Activated CD4-positive, alpha-beta T cell treated with anti-CD3 and anti-CD28 coated beads, Interleukin-2, amount 50 U/mL, for 24 hours (primary cell): ENCODE measurements around the gene PRKAB1.

Experiments
- DNase-seq, 2 donors: peaks; one replicate each; pipeline ENCODE4 v3.0.0-alpha.2; 2020; ENCODE audit warnings: low read depth in 1 of 2, low spot score in 1 of 2

Gene PRKAB1

DNA sequence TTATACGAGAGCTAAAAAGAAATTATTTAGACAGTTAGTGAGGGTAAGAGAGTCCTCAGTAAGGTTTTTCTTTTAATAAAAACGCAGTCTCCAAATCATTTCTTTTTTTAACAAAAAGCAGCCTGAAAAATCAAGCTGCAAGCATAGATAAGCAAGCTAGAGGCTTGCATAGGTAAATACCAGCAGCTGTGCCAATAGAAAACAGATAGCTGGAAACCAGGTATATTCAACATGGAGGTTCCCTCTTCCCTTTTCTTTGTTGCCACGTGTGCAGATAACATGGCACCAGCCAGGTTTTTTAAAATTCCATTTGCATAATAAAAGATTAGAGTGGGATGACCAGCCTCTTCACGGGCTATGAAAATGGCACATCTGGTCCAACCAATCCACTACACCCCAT lies 6.1 kb upstream of the PRKAB1 start:
- DNase-seq = no peak

DNA sequence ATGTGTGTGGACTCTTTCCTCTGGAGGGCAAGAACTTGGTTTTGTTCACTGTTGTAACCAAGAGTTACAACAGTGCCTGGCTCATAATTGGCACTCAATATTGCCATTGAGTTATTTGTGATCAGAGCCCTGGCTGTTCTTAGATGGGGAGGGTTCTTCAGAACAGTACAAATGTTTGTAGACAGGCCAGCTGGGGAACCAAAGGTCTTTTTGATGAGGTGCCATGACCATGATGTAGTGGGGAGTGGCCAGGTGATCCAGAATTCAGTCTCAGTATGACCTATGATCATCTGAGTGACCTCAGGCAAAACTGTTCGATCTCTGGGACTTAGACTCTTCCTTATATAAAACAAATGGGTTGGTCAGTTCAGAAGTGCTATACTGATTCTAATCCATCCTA lies 3.3 kb upstream of the PRKAB1 start:
- DNase-seq = no peak

GRCh38 chr12:119665164-119665929 lies 2.6 kb upstream of the PRKAB1 start:
- DNase-seq = no peak

- no peak for DNase-seq
These were observed 1.6 kb upstream of the PRKAB1 start for GRCh38 chr12:119666226-119666795.

GRCh38 chr12:119666900-119667576 lies 895 bp upstream of the PRKAB1 start:
- no peak for DNase-seq

DNA sequence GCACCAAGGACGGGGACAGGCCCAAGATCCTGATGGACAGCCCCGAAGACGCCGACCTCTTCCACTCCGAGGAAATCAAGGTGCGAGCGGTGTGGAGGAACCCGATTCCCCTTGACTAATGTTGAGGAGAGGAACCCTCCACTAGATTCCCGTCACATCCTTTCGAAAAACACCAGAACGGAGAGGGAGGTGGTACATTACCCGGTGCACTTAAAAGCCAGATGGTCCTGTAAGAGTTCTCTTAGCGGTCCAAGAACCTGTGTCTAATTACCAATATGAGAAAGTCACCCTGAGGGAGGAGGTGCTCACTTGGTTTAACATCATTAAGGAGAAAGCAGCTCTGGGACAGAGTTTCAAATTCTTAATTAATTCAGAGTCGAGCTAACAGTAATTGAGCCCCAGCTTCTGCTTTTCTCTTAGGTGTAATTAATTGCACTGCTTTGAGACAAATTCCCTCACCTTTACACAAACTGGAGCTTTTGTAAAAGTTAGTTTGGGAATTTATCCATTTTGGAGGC lies 450 bp downstream of the PRKAB1 start:
- no peak for DNase-seq

DNA sequence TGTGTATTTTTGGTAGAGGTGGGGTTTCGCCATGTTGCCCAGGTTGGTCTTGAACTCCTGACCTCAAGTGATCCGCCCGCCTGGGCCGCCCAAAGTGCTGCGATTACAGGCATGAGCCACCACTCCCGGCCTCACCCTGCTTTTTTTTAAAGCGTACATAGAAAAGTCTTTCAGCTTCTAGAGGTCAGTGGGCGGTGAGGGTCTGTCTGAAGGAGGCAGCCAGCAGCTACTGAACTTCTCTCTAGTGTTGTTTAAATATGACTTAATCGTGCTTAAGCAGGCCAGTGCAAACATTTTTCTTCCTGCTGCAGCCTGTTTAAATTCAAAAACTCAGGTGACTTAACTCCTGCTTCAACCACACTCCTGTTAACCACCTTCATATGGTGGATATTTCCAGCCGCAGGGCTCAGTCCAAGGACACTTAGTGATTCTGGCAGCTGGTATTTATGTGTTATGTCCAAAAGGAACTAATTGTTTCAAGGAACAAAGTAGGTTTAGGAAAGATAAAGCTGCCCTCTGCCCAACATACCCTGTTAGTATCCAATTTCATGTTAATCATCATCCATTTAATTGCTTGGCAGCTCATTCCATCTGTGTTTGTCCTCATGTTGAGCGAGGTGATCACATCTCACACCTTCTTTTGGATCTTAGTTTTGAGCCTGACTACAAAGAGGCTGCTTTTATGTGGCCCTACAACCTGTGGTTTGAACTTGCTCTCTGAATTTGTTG lies 2.0 kb downstream of the PRKAB1 start:
- no peak for DNase-seq

DNA sequence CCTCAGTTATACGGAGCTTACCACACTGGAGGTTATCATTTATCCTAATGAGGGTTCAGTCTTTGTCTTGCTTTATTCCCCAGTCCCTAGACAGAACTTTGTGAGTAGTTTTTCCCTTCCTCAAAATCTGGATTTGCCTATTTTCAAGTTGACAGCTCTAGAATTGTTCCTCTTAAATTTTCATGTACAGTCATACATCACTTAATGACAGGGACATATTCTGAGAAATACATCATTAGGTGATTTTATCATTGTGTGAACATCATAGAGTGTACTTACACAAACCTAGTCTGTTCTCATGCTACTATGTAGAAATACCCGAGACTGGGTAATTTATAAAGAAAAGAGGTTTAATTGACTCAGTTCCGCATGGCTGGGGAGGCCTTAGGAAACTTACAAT lies 3.1 kb downstream of the PRKAB1 start:
- no peak for DNase-seq

DNA sequence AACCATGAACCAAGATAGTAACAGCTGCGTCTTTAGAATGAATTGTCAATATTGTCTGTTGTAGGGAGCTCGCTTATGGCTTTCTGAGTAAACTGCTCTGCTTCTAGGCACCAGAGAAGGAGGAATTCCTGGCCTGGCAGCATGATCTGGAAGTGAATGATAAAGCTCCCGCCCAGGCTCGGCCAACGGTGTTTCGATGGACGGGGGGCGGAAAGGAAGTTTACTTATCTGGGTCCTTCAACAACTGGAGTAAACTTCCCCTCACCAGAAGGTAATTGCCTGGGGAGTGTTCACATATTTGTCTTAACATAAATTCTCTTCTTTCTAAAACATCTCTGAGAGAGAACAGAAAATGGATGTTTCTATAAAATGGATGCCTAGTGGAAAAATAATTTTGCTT lies 4.3 kb downstream of the PRKAB1 start:
- DNase-seq = no peak

DNA sequence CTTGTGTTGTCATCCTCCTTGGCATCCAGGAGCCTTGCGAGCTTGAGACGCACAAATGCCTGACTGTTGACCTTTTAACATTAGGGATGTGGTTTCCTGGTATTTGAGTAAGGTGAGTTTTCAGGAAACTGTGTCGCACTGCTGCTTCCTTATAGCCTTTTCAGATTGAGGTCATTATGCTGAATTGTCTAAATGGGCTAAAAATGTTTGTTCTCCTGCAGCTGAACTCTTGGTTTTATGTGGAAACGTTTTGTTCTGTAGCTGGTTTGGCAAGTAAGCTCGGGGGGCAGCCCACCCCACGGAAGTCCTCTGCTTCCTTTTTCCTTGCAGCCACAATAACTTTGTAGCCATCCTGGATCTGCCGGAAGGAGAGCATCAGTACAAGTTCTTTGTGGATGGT lies 5.7 kb downstream of the PRKAB1 start:
- no peak for DNase-seq

- no peak for DNase-seq
These were observed 6.6 kb downstream of the PRKAB1 start for GRCh38 chr12:119674560-119674959.

- DNase-seq = no peak
These were observed 8.1 kb downstream of the PRKAB1 start for GRCh38 chr12:119676022-119676421.

- DNase-seq = no peak
These were observed 8.6 kb downstream of the PRKAB1 start for GRCh38 chr12:119676573-119676972.

DNA sequence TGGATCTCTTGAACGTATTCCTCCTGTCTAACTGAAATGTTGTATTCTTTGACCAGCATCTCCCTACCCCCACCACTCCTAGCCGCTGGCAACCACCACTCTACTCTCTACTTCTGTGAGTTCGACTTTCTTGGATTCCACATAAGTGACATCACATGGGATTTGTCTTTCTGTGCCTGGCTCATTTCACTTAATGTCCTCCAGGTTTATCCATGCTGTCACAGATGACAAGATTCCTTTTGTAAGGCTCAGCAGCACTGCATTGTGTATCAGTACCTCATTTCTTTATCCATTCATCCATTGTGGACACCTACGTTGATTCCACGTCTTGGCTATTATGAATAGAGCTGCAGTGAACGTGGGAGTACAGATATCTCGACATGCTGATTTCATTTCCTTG lies 10.5 kb downstream of the PRKAB1 start:
- DNase-seq = no peak

DNA sequence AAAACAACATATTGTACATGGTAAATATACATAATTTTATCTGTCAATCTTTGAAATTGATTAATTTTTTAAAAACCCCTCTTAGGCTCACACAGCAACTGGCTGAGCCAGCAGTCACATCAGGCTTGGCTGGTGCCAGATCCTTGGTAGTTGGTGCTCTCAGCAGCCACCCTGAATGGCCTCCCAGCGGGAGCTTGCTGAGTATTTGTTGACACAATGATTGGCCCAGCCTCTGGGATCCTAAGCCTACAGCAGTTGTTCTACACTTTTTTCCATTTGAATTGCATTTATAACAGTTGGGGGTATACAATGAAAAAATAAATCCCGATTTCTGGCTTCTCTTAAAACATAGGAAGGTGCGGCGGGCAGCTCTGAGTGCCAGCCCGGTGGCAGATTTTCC lies 11.1 kb downstream of the PRKAB1 start:
- no peak for DNase-seq

- DNase-seq = no peak
These were observed 11.6 kb downstream of the PRKAB1 start for GRCh38 chr12:119679490-119679889.

DNA sequence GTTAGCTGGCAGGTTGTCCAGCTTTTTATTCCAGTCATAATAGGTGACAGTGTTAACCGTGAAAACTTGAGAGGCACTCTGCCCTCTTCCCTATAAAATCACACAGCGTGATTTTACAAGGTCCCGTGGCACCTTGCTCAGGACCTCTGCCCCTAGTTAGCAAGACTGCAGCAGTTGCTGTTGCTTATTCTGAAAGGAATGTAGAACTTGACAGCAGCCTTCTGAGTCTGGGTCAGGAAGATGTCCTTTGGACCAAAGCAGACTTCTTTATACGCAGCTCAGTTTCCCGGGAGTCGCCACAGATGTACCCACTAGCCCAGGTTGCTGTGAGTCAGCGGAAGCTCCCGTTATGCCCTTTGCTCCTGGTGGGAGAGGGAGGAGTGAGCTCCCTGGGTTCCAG lies 13.2 kb downstream of the PRKAB1 start:
- DNase-seq = no peak

- no peak for DNase-seq
These were observed 14.1 kb downstream of the PRKAB1 start for GRCh38 chr12:119681728-119682638.

DNA sequence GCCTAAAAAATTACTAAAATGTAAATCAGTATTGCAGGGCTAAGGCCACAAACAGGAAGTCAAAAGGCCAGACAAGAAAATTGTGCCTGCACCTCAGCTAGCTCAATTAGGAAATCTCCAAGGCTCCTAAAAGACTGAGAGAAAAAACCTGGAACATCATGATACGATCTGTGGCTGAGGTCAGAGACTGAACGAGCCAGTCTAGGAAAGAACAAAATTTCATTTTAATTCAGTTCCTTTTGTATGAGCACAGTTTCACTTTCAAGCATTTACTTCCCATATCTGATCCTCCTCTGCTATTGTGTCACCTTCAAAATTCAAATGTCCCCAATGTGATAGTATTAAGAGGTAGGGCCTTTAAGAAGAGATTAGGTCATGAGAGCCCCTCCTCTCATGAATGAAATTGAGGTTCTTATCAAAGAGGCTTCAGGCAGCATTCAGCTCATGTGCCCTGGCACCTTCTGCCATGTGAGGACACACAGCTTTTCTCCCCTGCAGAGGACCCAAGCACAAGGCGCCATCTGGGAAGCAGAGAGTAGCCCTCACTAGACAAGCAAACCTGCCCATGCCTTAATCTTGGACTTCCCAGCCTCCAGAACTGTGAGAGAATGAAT lies 14.8 kb downstream of the PRKAB1 start:
- no peak for DNase-seq

- no peak for DNase-seq
These were observed 15.5 kb downstream of the PRKAB1 start for GRCh38 chr12:119683413-119683812.
